CD4-positive, alpha-beta T cell (primary cell): ENCODE results near the gene KIF15. TPM values are rescaled to one million over a fixed set of nuclear protein-coding genes. Genes with fewer than 3 reads are reported as not detected.

ENCODE experiments used
- ATAC-seq: fragments of 200-7000 bp; cut with Tn5 transposase; one replicate; pipeline ENCODE4 v1.10.0; 2022; ENCODE audit warnings: mild to moderate bottlenecking; ENCODE audit not compliant: poor library complexity
- CTCF ChIA-PET: fragments of 350-600 bp; sonication (Branson Sonifier 250); formaldehyde crosslinking; loops from one replicate; lab custom pipeline; 2021; ENCODE audit warnings: antibody characterized with exemption, inconsistent platforms; lab: Charles Lee
- POLR2A ChIA-PET: fragments of 350-600 bp; sonication (Branson Sonifier 250); formaldehyde crosslinking; loops from one replicate; lab custom pipeline; 2021; ENCODE audit warnings: antibody characterized with exemption, inconsistent platforms; lab: Charles Lee
- DNase-seq, 14 experiments: peaks; one replicate each; pipeline ENCODE4 v3.0.0-alpha.2; 2013 to 2020; ENCODE audit warnings: mixed read lengths in 2 of 14
- H3K27ac ChIP-seq, 2 donors: one replicate each; pipeline versions ENCODE4 v1.5.1 to v1.7.0; 2013; ENCODE audit warnings: low read length in 2 of 2, low read depth in 1 of 2, mild to moderate bottlenecking in 1 of 2
- H3K27me3 ChIP-seq, 2 experiments: 1 replicate in 1 of 2; 2 replicates in 1 of 2; pipeline versions ENCODE4 v1.6.1 to v1.7.0; 2013; ENCODE audit warnings: low read length in 2 of 2, control low read depth in 1 of 2, mild to moderate bottlenecking in 1 of 2, moderate library complexity in 1 of 2; ENCODE audit not compliant: insufficient read depth in 2 of 2, control insufficient read depth in 1 of 2
- H3K36me3 ChIP-seq: one replicate; pipeline ENCODE4 v1.6.1; 2013; ENCODE audit warnings: low read length, control low read depth; ENCODE audit not compliant: insufficient read depth
- H3K4me1 ChIP-seq: one replicate; pipeline ENCODE4 v1.6.1; 2013; ENCODE audit warnings: low read length, control low read depth; ENCODE audit not compliant: insufficient read depth
- H3K4me3 ChIP-seq: one replicate; pipeline ENCODE4 v1.5.1; 2013; ENCODE audit warnings: mild to moderate bottlenecking, low read length, moderate library complexity
- H3K9me3 ChIP-seq, 2 experiments: 1 replicate in 1 of 2; 2 replicates in 1 of 2; pipeline versions ENCODE4 v1.6.1 to v1.7.0; 2013; ENCODE audit warnings: low read length in 2 of 2, mild to moderate bottlenecking in 2 of 2, control low read depth in 1 of 2, moderate library complexity in 1 of 2; ENCODE audit not compliant: control insufficient read depth in 1 of 2, insufficient read depth in 1 of 2
- H3K27ac Mint-ChIP-seq: one replicate; pipeline ENCODE4 v1.8.0; 2020; ENCODE audit warnings: mixed read lengths
- H3K27me3 Mint-ChIP-seq: one replicate; pipeline ENCODE4 v1.8.0; 2021; ENCODE audit warnings: mixed read lengths
- H3K36me3 Mint-ChIP-seq: one replicate; pipeline ENCODE4 v1.8.0; 2021; ENCODE audit warnings: low read depth, mixed read lengths
- H3K4me1 Mint-ChIP-seq: one replicate; pipeline ENCODE4 v1.8.0; 2021; ENCODE audit warnings: low read depth, mixed read lengths
- H3K4me3 Mint-ChIP-seq: one replicate; pipeline ENCODE4 v1.8.0; 2020; ENCODE audit warnings: mild to moderate bottlenecking, mixed read lengths
- H3K9me3 Mint-ChIP-seq: one replicate; pipeline ENCODE4 v1.8.0; 2020; ENCODE audit warnings: mixed read lengths
- intact Hi-C, 2 experiments: fragments of 100-400 bp; cut with DNase I in 1 of 2; cut with micrococcal nuclease in 1 of 2; formaldehyde crosslinking; loops; one replicate each; pipeline versions ENCODE4 v1.15.1 to v1.9.0; 2023 to 2025; cut with DNase I, micrococcal nuclease
- polyA plus RNA-seq, 2 donors: library from polyadenylated mRNA; unstranded; fragments of 120-200 nt; gene quantifications; one replicate each; pipeline ENCODE4 v1.2.1, GENCODE V29; 2013
- total RNA-seq, 174 experiments: library from RNA in 2 of 174; stranded (reverse) in 2 of 174; gene quantifications; one replicate each; pipeline ENCODE4 v1.2.3 and lab custom pipeline; 2021 to 2026
- TF ChIP-seq, protein P1 (sequence below): fragments of 200-600 bp; IDR thresholded peaks from one replicate; pipeline ENCODE4 v1.8.0; 2022; ENCODE audit warnings: antibody characterized with exemption, mild to moderate bottlenecking

Gene KIF15, protein sequence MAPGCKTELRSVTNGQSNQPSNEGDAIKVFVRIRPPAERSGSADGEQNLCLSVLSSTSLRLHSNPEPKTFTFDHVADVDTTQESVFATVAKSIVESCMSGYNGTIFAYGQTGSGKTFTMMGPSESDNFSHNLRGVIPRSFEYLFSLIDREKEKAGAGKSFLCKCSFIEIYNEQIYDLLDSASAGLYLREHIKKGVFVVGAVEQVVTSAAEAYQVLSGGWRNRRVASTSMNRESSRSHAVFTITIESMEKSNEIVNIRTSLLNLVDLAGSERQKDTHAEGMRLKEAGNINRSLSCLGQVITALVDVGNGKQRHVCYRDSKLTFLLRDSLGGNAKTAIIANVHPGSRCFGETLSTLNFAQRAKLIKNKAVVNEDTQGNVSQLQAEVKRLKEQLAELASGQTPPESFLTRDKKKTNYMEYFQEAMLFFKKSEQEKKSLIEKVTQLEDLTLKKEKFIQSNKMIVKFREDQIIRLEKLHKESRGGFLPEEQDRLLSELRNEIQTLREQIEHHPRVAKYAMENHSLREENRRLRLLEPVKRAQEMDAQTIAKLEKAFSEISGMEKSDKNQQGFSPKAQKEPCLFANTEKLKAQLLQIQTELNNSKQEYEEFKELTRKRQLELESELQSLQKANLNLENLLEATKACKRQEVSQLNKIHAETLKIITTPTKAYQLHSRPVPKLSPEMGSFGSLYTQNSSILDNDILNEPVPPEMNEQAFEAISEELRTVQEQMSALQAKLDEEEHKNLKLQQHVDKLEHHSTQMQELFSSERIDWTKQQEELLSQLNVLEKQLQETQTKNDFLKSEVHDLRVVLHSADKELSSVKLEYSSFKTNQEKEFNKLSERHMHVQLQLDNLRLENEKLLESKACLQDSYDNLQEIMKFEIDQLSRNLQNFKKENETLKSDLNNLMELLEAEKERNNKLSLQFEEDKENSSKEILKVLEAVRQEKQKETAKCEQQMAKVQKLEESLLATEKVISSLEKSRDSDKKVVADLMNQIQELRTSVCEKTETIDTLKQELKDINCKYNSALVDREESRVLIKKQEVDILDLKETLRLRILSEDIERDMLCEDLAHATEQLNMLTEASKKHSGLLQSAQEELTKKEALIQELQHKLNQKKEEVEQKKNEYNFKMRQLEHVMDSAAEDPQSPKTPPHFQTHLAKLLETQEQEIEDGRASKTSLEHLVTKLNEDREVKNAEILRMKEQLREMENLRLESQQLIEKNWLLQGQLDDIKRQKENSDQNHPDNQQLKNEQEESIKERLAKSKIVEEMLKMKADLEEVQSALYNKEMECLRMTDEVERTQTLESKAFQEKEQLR (N-terminal part only)
- under 1 TPM; 0.08 to 0.11 TPM for total RNA-seq
- 0.62 TPM for polyA plus RNA-seq (2013, experiment 1 of 2)
- 1.6 TPM for polyA plus RNA-seq (2013, experiment 2 of 2)
- 0.23 to 117 (median 1.5) reads per million in 172 experiments for total RNA-seq (lab: John Stamatoyannopoulos, UW)

DNA sequence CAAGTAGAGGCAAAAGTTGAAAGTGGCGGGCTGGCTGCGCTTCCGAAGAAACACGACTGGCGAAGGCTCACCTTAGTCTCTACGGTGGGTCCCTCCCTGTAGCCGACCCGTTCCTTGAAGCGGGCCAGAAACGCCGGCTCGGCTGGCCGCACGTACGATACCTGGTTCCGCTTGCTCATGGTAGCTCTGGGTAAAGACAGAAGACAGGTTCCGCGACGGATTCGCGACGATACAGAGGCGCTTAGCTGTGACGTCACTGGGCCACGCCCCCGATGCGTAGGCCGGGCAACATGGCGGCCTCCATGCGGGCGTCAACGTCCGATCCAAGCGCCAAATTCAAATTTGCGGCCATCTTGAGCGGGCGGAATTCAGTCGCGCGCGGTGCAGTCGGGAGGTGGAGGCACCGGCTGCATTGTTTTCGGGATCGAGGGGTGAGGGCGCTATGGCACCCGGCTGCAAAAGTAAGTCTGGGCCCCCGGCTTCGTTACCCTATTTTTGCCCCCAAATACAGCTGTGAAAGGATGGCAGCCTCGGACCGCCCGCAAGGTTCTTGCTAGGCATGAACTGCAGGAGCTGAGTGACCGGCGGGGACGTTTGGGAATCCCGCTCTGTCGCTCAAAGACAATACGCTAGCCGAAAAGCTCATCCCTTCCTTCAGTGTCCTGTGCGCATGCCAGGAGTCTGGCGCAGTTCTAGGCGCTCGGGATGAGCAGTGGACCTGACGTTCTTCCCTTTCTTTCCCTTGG lies at the start of gene KIF15, which contains the start of gene KIAA1143:
Gene KIF15, plus strand, starts transcription at position 371 of the 746 bp plus-strand sequence. Its CDS starts 72 bp downstream, at position 443.
Gene KIAA1143, minus strand, starts transcription at position 196 of the 746 bp plus-strand sequence. Its CDS starts 17 bp downstream, at position 179.
- TF ChIP-seq, protein P1, sequence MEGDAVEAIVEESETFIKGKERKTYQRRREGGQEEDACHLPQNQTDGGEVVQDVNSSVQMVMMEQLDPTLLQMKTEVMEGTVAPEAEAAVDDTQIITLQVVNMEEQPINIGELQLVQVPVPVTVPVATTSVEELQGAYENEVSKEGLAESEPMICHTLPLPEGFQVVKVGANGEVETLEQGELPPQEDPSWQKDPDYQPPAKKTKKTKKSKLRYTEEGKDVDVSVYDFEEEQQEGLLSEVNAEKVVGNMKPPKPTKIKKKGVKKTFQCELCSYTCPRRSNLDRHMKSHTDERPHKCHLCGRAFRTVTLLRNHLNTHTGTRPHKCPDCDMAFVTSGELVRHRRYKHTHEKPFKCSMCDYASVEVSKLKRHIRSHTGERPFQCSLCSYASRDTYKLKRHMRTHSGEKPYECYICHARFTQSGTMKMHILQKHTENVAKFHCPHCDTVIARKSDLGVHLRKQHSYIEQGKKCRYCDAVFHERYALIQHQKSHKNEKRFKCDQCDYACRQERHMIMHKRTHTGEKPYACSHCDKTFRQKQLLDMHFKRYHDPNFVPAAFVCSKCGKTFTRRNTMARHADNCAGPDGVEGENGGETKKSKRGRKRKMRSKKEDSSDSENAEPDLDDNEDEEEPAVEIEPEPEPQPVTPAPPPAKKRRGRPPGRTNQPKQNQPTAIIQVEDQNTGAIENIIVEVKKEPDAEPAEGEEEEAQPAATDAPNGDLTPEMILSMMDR: no peak
- Mint-ChIP-seq H3K27me3 (no peaks in the 10 kb centered on the region), H3K4me3 (peak within 1 kb of the TSS; percentile 99), H3K9me3 (peaks cover 8% of the 10 kb centered on the region), H3K27ac (peak within 1 kb of the TSS; percentile 94), H3K4me1 (peaks cover 39% of the 10 kb centered on the region), H3K36me3 (peaks cover 55% of the 10 kb centered on the region)
- Histone ChIP-seq H3K9me3 (peaks cover 7% of the 10 kb centered on the region in 2 experiments), H3K4me3 (peak within 1 kb of the TSS; percentile 73), H3K27me3 (no peaks in the 10 kb centered on the region), H3K36me3 (no peaks in the 10 kb centered on the region), H3K27ac (peak within 1 kb of the TSS; percentile 72 to 76), H3K4me1 (peaks cover 16% of the 10 kb centered on the region)
- peak; percentile 98 for ATAC-seq
- intact Hi-C loops: loop anchor here (1.0 to 10.0 kb wide), 10 partner anchors 32 to 1139 kb away; partner anchors contain the start of genes ANO10 (in 1 of the 2), TMEM42 (in 1 of the 2), ZKSCAN7 (in 1 of the 2) and ZNF445 (in 1 of the 2)
- CTCF ChIA-PET: no interaction called here
- DNase-seq: peak; percentile 92 to 99 (median 96)
- POLR2A ChIA-PET: interaction anchor here (0.6 to 4.2 kb wide), 10 partner anchors 26 to 423 kb away, joined by 3 to 39 read pairs (median 7); partner anchors contain the start of genes EXOSC7, TCAIM, ZDHHC3 and ZKSCAN7

DNA sequence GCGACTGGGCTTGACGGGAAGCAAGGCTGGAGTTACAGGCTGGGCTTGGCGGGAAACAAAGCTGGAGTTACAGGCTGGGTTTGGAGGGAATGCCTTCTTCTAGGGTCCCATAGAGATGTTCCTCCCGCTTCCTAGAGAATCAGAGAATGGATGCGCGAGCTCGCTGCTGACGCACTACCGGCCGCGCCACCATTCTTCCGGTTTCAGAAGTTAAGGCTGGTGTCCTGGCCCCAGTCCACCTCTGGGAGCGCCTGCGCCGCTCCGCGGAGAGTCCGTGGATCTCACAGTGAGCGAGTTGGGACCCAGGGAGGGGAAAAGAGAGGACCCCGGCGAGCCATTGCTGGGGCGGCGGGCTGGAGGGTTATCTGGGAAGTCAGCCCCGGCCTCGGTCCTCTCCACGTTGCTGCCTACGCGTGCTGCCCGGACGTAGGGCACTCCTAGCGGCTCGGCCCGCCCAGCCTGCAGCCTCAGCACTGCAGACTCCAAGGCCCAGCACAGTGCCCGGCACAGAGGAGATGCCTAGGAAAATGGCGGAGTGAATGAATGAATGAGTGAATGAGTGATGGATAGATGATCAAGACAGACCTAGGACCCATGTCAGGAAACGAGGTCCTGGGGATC lies 49.0 kb upstream of the KIF15 start, which contains the start of gene ZNF502:
Gene ZNF502, plus strand, starts transcription at position 206 of the 621 bp plus-strand sequence. CDS start 7,602 bp downstream, outside the sequence.
- H3K27me3 Mint-ChIP-seq: peaks cover 38% of the 10 kb centered on the region
- Histone ChIP-seq H3K27ac (peak within 1 kb of the TSS in 1 of 2 donors; percentile 48), H3K36me3 (no peaks in the 10 kb centered on the region), H3K4me3 (peak within 1 kb of the TSS; percentile 89), H3K4me1 (peaks cover 13% of the 10 kb centered on the region), H3K9me3 (peaks cover 35 to 42% of the 10 kb centered on the region in 2 experiments), H3K27me3 (peaks cover 0 to 4% of the 10 kb centered on the region in 2 experiments)
- ATAC-seq (peak; percentile 79), DNase-seq (peak; percentile 3 to 77 (median 43))
- peak within 1 kb of the TSS; percentile 92 for H3K4me3 Mint-ChIP-seq
- peak within 1 kb of the TSS; percentile 16 for H3K27ac Mint-ChIP-seq
- ChIA-PET POLR2A (interaction anchor here (0.6 to 2.4 kb wide), 4 partner anchors 17 to 374 kb away, joined by 3 to 15 read pairs (median 6); partner anchors contain the start of genes KIAA1143, KIF15, TCAIM and ZNF501), CTCF (no interaction called here)
- peaks cover 70% of the 10 kb centered on the region for H3K36me3 Mint-ChIP-seq
- TF ChIP-seq, protein P1: no peak
- intact Hi-C loops: loop anchor here in 1 of 2 experiments (5.0 to 10.0 kb wide), 2 partner anchors 50 to 158 kb away; partner anchors contain the start of genes KIAA1143, KIF15 and ZKSCAN7
- H3K9me3 Mint-ChIP-seq: peaks cover 32% of the 10 kb centered on the region
- peaks cover 18% of the 10 kb centered on the region for H3K4me1 Mint-ChIP-seq
